Activated naive CD8-positive, alpha-beta T cell treated with anti-CD3 and anti-CD28 coated beads, Interleukin-2, amount 10 ng/mL, durations not matched to agents 7 days and 5 days (primary cell): Measurements from ENCODE around the gene TTC23L. TPM values are rescaled to one million over a fixed set of nuclear protein-coding genes. Genes with fewer than 3 reads are reported as not detected.

Experiments used
- ATAC-seq: fragments of 150-1000 bp; cut with Tn5 transposase; one replicate; pipeline ENCODE4 v1.10.0; 2021; ENCODE audit warnings: low read depth, moderate library complexity
- POLR2A ChIA-PET: fragments of 350-600 bp; sonication (Branson Sonifier 250); formaldehyde crosslinking; loops from one replicate; lab custom pipeline; 2021; ENCODE audit warnings: antibody characterized with exemption; lab: Charles Lee
- DNase-seq: peaks from one replicate; pipeline ENCODE4 v3.0.0; 2021
- H3K27ac Mint-ChIP-seq: one replicate; pipeline ENCODE4 v1.8.0; 2022; ENCODE audit warnings: mild to moderate bottlenecking, mixed read lengths
- H3K27me3 Mint-ChIP-seq: one replicate; pipeline ENCODE4 v1.8.0; 2022; ENCODE audit warnings: mild to moderate bottlenecking, moderate library complexity, mixed read lengths
- H3K36me3 Mint-ChIP-seq: one replicate; pipeline ENCODE4 v1.8.0; 2021; ENCODE audit warnings: mild to moderate bottlenecking, mixed read lengths
- H3K4me1 Mint-ChIP-seq: one replicate; pipeline ENCODE4 v1.8.0; 2021; ENCODE audit warnings: mixed read lengths
- H3K4me3 Mint-ChIP-seq: one replicate; pipeline ENCODE4 v1.8.0; 2022; ENCODE audit warnings: mild to moderate bottlenecking, moderate library complexity, mixed read lengths
- H3K9me3 Mint-ChIP-seq: one replicate; pipeline ENCODE4 v1.8.0; 2021; ENCODE audit warnings: mixed read lengths
- total RNA-seq, 2 experiments: library from RNA; stranded (reverse); gene quantifications; one replicate each; pipeline ENCODE4 v1.2.3, GENCODE V29; 2021

Gene TTC23L
- total RNA-seq, 2 experiments from 2014 or later = not detected

GRCh38 chr5:34843497-34843896 lies 4.5 kb downstream of the TTC23L start:
- POLR2A ChIA-PET = no interaction called here
- H3K9me3 Mint-ChIP-seq = no peaks in the 10 kb centered on the region
- H3K36me3 Mint-ChIP-seq = no peaks in the 10 kb centered on the region
- H3K27me3 Mint-ChIP-seq = peaks cover 2% of the 10 kb centered on the region
- ATAC-seq = no peak
- H3K4me1 Mint-ChIP-seq = peaks cover 3% of the 10 kb centered on the region
- no peak for DNase-seq
- H3K4me3 Mint-ChIP-seq = no peak overlapping the region
- no peak overlapping the region for H3K27ac Mint-ChIP-seq

- ATAC-seq = no peak
- no peaks in the 10 kb centered on the region for H3K9me3 Mint-ChIP-seq
- peaks cover 3% of the 10 kb centered on the region for H3K4me1 Mint-ChIP-seq
- H3K36me3 Mint-ChIP-seq = no peaks in the 10 kb centered on the region
- POLR2A ChIA-PET = no interaction called here
- no peak overlapping the region for H3K4me3 Mint-ChIP-seq
- no peak for DNase-seq
- H3K27me3 Mint-ChIP-seq = peaks cover 2% of the 10 kb centered on the region
- H3K27ac Mint-ChIP-seq = no peak overlapping the region
These were observed 5.1 kb downstream of the TTC23L start for GRCh38 chr5:34844106-34844505.

- POLR2A ChIA-PET = no interaction called here
- H3K4me3 Mint-ChIP-seq = no peak overlapping the region
- H3K36me3 Mint-ChIP-seq = no peaks in the 10 kb centered on the region
- peaks cover 2% of the 10 kb centered on the region for H3K27me3 Mint-ChIP-seq
- no peak for DNase-seq
- H3K27ac Mint-ChIP-seq = no peak overlapping the region
- H3K4me1 Mint-ChIP-seq = peaks cover 3% of the 10 kb centered on the region
- no peaks in the 10 kb centered on the region for H3K9me3 Mint-ChIP-seq
- ATAC-seq = no peak
These were observed 6.0 kb downstream of the TTC23L start for GRCh38 chr5:34844999-34845398.

- H3K4me3 Mint-ChIP-seq = no peak overlapping the region
- DNase-seq = no peak
- peaks cover 2% of the 10 kb centered on the region for H3K27me3 Mint-ChIP-seq
- no peaks in the 10 kb centered on the region for H3K36me3 Mint-ChIP-seq
- peaks cover 3% of the 10 kb centered on the region for H3K4me1 Mint-ChIP-seq
- POLR2A ChIA-PET = no interaction called here
- ATAC-seq = no peak
- no peaks in the 10 kb centered on the region for H3K9me3 Mint-ChIP-seq
- H3K27ac Mint-ChIP-seq = no peak overlapping the region
These were observed 8.1 kb downstream of the TTC23L start for GRCh38 chr5:34847056-34847455.

GRCh38 chr5:34847552-34847951 lies 8.6 kb downstream of the TTC23L start:
- DNase-seq (no peak), ATAC-seq (no peak)
- POLR2A ChIA-PET = no interaction called here
- Mint-ChIP-seq H3K27me3 (peaks cover 2% of the 10 kb centered on the region), H3K4me3 (no peak overlapping the region), H3K9me3 (no peaks in the 10 kb centered on the region), H3K36me3 (no peaks in the 10 kb centered on the region), H3K4me1 (peaks cover 3% of the 10 kb centered on the region), H3K27ac (no peak overlapping the region)

GRCh38 chr5:34848230-34848629 lies 9.3 kb downstream of the TTC23L start:
- Mint-ChIP-seq H3K9me3 (no peaks in the 10 kb centered on the region), H3K36me3 (no peaks in the 10 kb centered on the region), H3K27me3 (peaks cover 2% of the 10 kb centered on the region), H3K4me1 (peaks cover 3% of the 10 kb centered on the region), H3K27ac (no peak overlapping the region), H3K4me3 (no peak overlapping the region)
- POLR2A ChIA-PET = no interaction called here
- no peak for DNase-seq
- no peak for ATAC-seq

- ATAC-seq = no peak
- POLR2A ChIA-PET = no interaction called here
- Mint-ChIP-seq H3K27me3 (peaks cover 2% of the 10 kb centered on the region), H3K27ac (no peak overlapping the region), H3K36me3 (no peaks in the 10 kb centered on the region), H3K4me3 (no peak overlapping the region), H3K4me1 (peaks cover 3% of the 10 kb centered on the region), H3K9me3 (no peaks in the 10 kb centered on the region)
- no peak for DNase-seq
These were observed 10.3 kb downstream of the TTC23L start for GRCh38 chr5:34849253-34849652.

- DNase-seq (no peak), ATAC-seq (no peak)
- Mint-ChIP-seq H3K9me3 (no peaks in the 10 kb centered on the region), H3K4me3 (no peak overlapping the region), H3K36me3 (no peaks in the 10 kb centered on the region), H3K27ac (no peak overlapping the region), H3K4me1 (no peaks in the 10 kb centered on the region), H3K27me3 (peaks cover 2% of the 10 kb centered on the region)
- POLR2A ChIA-PET = no interaction called here
These were observed 15.7 kb downstream of the TTC23L start for GRCh38 chr5:34854459-34855174.

GRCh38 chr5:34857161-34857560 lies 18.2 kb downstream of the TTC23L start:
- H3K9me3 Mint-ChIP-seq = no peaks in the 10 kb centered on the region
- ATAC-seq = no peak
- no peaks in the 10 kb centered on the region for H3K36me3 Mint-ChIP-seq
- no peak overlapping the region for H3K27ac Mint-ChIP-seq
- DNase-seq = no peak
- peaks cover 2% of the 10 kb centered on the region for H3K27me3 Mint-ChIP-seq
- no peak overlapping the region for H3K4me3 Mint-ChIP-seq
- H3K4me1 Mint-ChIP-seq = no peaks in the 10 kb centered on the region
- POLR2A ChIA-PET = no interaction called here

- DNase-seq = no peak
- no peak overlapping the region for H3K4me3 Mint-ChIP-seq
- POLR2A ChIA-PET = no interaction called here
- H3K9me3 Mint-ChIP-seq = no peaks in the 10 kb centered on the region
- no peaks in the 10 kb centered on the region for H3K4me1 Mint-ChIP-seq
- H3K36me3 Mint-ChIP-seq = no peaks in the 10 kb centered on the region
- H3K27ac Mint-ChIP-seq = no peak overlapping the region
- ATAC-seq = no peak
- peaks cover 2% of the 10 kb centered on the region for H3K27me3 Mint-ChIP-seq
These were observed 18.9 kb downstream of the TTC23L start for GRCh38 chr5:34857894-34858293.

- DNase-seq (no peak), ATAC-seq (no peak)
- no peaks in the 10 kb centered on the region for H3K36me3 Mint-ChIP-seq
- H3K27ac Mint-ChIP-seq = no peak overlapping the region
- no peaks in the 10 kb centered on the region for H3K9me3 Mint-ChIP-seq
- H3K4me1 Mint-ChIP-seq = no peaks in the 10 kb centered on the region
- POLR2A ChIA-PET = no interaction called here
- H3K27me3 Mint-ChIP-seq = peaks cover 2% of the 10 kb centered on the region
- no peak overlapping the region for H3K4me3 Mint-ChIP-seq
These were observed 19.8 kb downstream of the TTC23L start for GRCh38 chr5:34858790-34859189.

GRCh38 chr5:34859253-34859652 lies 20.3 kb downstream of the TTC23L start:
- ATAC-seq = no peak
- H3K9me3 Mint-ChIP-seq = no peaks in the 10 kb centered on the region
- H3K4me1 Mint-ChIP-seq = no peaks in the 10 kb centered on the region
- H3K27ac Mint-ChIP-seq = no peak overlapping the region
- DNase-seq = no peak
- H3K27me3 Mint-ChIP-seq = peaks cover 2% of the 10 kb centered on the region
- no peaks in the 10 kb centered on the region for H3K36me3 Mint-ChIP-seq
- POLR2A ChIA-PET = no interaction called here
- H3K4me3 Mint-ChIP-seq = no peak overlapping the region

- ATAC-seq (no peak), DNase-seq (no peak)
- Mint-ChIP-seq H3K9me3 (no peaks in the 10 kb centered on the region), H3K36me3 (no peaks in the 10 kb centered on the region), H3K27ac (no peak overlapping the region), H3K4me1 (no peaks in the 10 kb centered on the region), H3K27me3 (no peaks in the 10 kb centered on the region), H3K4me3 (no peak overlapping the region)
- POLR2A ChIA-PET = no interaction called here
These were observed 25.0 kb downstream of the TTC23L start for GRCh38 chr5:34863946-34864345.

- DNase-seq (no peak), ATAC-seq (no peak)
- H3K27ac Mint-ChIP-seq = no peak overlapping the region
- no peaks in the 10 kb centered on the region for H3K27me3 Mint-ChIP-seq
- no peak overlapping the region for H3K4me3 Mint-ChIP-seq
- POLR2A ChIA-PET = no interaction called here
- no peaks in the 10 kb centered on the region for H3K36me3 Mint-ChIP-seq
- H3K9me3 Mint-ChIP-seq = no peaks in the 10 kb centered on the region
- no peaks in the 10 kb centered on the region for H3K4me1 Mint-ChIP-seq
These were observed 26.1 kb downstream of the TTC23L start for GRCh38 chr5:34865091-34865490.
